GM23338 (cell line): ENCODE results near the gene ATP1A4. TPM values are rescaled to one million over a fixed set of nuclear protein-coding genes. Genes with fewer than 3 reads are reported as not detected.

Experiments
- ATAC-seq: fragments of 200-7000 bp; cut with Tn5 transposase; 3 replicates; pipeline ENCODE4 v1.9.1; 2020
- DNase-seq: peaks from one replicate; pipeline ENCODE4 v3.0.0-alpha.2; 2015; ENCODE audit warnings: low spot score
- H2AFZ ChIP-seq: fragments of 200-600 bp; sonication (generic); 2 replicates; pipeline ENCODE4 v1.8.0; 2016; ENCODE audit warnings: antibody characterized with exemption, mild to moderate bottlenecking, moderate library complexity
- H3F3A ChIP-seq: fragments of 200-600 bp; sonication (generic); replicated peaks from 2 replicates; pipeline ENCODE4 v1.8.0; 2017; ENCODE audit warnings: antibody characterized with exemption, mixed run types, low read depth
- H3K27ac ChIP-seq: fragments of 200-600 bp; sonication (generic); 2 replicates; pipeline ENCODE4 v1.6.1; 2016; ENCODE audit warnings: low read depth
- H3K27me3 ChIP-seq: fragments of 200-600 bp; sonication (generic); 2 replicates; pipeline ENCODE4 v1.8.0; 2016; ENCODE audit warnings: mild to moderate bottlenecking, mixed run types, moderate library complexity; ENCODE audit not compliant: insufficient read depth
- H3K36me3 ChIP-seq: fragments of 200-600 bp; sonication (generic); 2 replicates; pipeline ENCODE4 v1.8.0; 2016; ENCODE audit warnings: mild to moderate bottlenecking; ENCODE audit not compliant: insufficient read depth
- H3K4me1 ChIP-seq: fragments of 200-600 bp; sonication (generic); 2 replicates; pipeline ENCODE4 v1.8.0; 2016; ENCODE audit warnings: mild to moderate bottlenecking, moderate library complexity; ENCODE audit not compliant: insufficient read depth
- H3K4me2 ChIP-seq: fragments of 200-600 bp; sonication (generic); 2 replicates; pipeline ENCODE4 v1.7.1; 2017; ENCODE audit warnings: mixed run types
- H3K4me3 ChIP-seq: fragments of 200-600 bp; sonication (generic); 2 replicates; pipeline ENCODE4 v1.6.1; 2016; ENCODE audit warnings: mixed run types
- H3K79me2 ChIP-seq: fragments of 200-600 bp; sonication (generic); replicated peaks from 2 replicates; pipeline ENCODE4 v1.8.0; 2017; ENCODE audit warnings: mild to moderate bottlenecking; ENCODE audit not compliant: insufficient read depth
- H3K9me2 ChIP-seq: fragments of 200-600 bp; sonication (generic); 2 replicates; pipeline ENCODE4 v1.8.0; 2017; ENCODE audit not compliant: insufficient read depth
- H4K20me1 ChIP-seq: fragments of 200-600 bp; sonication (generic); replicated peaks from 2 replicates; pipeline ENCODE4 v1.8.0; 2017; ENCODE audit warnings: mild to moderate bottlenecking; ENCODE audit not compliant: insufficient read depth
- H3K27ac Mint-ChIP-seq: 2 replicates; pipeline ENCODE4 v1.8.0; 2020; ENCODE audit warnings: inconsistent platforms, mild to moderate bottlenecking, moderate library complexity, mixed read lengths
- H3K27me3 Mint-ChIP-seq: 3 replicates; pipeline ENCODE4 v1.8.0; 2022; ENCODE audit warnings: low read depth, mild to moderate bottlenecking, moderate library complexity, mixed read lengths, inconsistent platforms; ENCODE audit not compliant: insufficient read depth, poor library complexity
- H3K36me3 Mint-ChIP-seq: 3 replicates; pipeline ENCODE4 v1.8.0; 2021; ENCODE audit warnings: low read depth, mild to moderate bottlenecking, inconsistent platforms, moderate library complexity, mixed read lengths
- H3K4me1 Mint-ChIP-seq: 3 replicates; pipeline ENCODE4 v1.8.0; 2020; ENCODE audit warnings: mild to moderate bottlenecking, inconsistent platforms, mixed read lengths
- H3K4me3 Mint-ChIP-seq: 3 replicates; pipeline ENCODE4 v1.8.0; 2021; ENCODE audit warnings: moderate library complexity, mild to moderate bottlenecking, inconsistent platforms, mixed read lengths
- H3K9me3 Mint-ChIP-seq: 3 replicates; pipeline ENCODE4 v1.8.0; 2020; ENCODE audit warnings: moderate library complexity, mild to moderate bottlenecking, inconsistent platforms, mixed read lengths
- CREB1 ChIP-seq: fragments of 250-450 bp; sonication (Bioruptor Pico); IDR thresholded peaks from 2 replicates; pipeline ENCODE4 v1.5.0; 2020; ENCODE audit warnings: low read depth, mild to moderate bottlenecking, moderate library complexity
- CTCF ChIP-seq, 2 experiments: fragments of 200-600 bp in 1 of 2; sonication (generic) in 1 of 2; conservative IDR thresholded peaks; 2 replicates each; pipeline versions ENCODE4 v1.5.1 to v1.6.1; 2016 to 2017; ENCODE audit warnings: antibody characterized with exemption in 2 of 2, low read depth in 2 of 2, mild to moderate bottlenecking in 2 of 2, moderate library complexity in 1 of 2
- EZH2phosphoT487 ChIP-seq: fragments of 200-600 bp; sonication (generic); IDR thresholded peaks from one replicate; pipeline ENCODE4 v1.8.1; 2018; ENCODE audit warnings: antibody characterized with exemption; ENCODE audit not compliant: unreplicated experiment
- JUNB ChIP-seq: IDR thresholded peaks from one replicate; pipeline ENCODE4 v1.6.1; 2016; ENCODE audit warnings: antibody characterized with exemption; ENCODE audit not compliant: unreplicated experiment
- NANOG ChIP-seq: IDR thresholded peaks from 2 replicates; pipeline ENCODE4 v1.6.1; 2016; ENCODE audit warnings: antibody characterized with exemption, borderline replicate concordance
- POLR2AphosphoS5 ChIP-seq: IDR thresholded peaks from 2 replicates; pipeline ENCODE4 v1.6.1; 2016; ENCODE audit warnings: antibody characterized with exemption, low read depth
- STAT1 ChIP-seq: IDR thresholded peaks from one replicate; pipeline ENCODE4 v1.6.1; 2016; ENCODE audit warnings: antibody characterized with exemption; ENCODE audit not compliant: unreplicated experiment
- ZNF114 ChIP-seq: fragments of 250-450 bp; sonication (Bioruptor Pico); IDR thresholded peaks from 2 replicates; pipeline ENCODE4 v1.5.0; 2020; ENCODE audit warnings: mild to moderate bottlenecking, moderate library complexity
- ZNF331 ChIP-seq: fragments of 250-450 bp; sonication (Bioruptor Pico); IDR thresholded peaks from 2 replicates; pipeline ENCODE4 v1.5.0; 2020; ENCODE audit warnings: low read depth, mild to moderate bottlenecking, moderate library complexity
- polyA plus RNA-seq: library from polyadenylated mRNA; unstranded; fragments of >200 nt; fragmentation: Nextera tagmentation; extraction: Ambion mirVana; gene quantifications from 2 replicates; pipeline ENCODE4 v1.2.1, GENCODE V29; 2016
- total RNA-seq: library from RNA; depleted of rRNA; stranded (reverse); fragments of >200 nt; shearing (Covaris generic); gene quantifications from 2 replicates; pipeline ENCODE4 v1.2.3, GENCODE V29; 2014
- TF ChIP-seq, protein P1 (sequence below): IDR thresholded peaks from one replicate; pipeline ENCODE4 v1.6.1; 2018; ENCODE audit warnings: antibody characterized with exemption; ENCODE audit not compliant: unreplicated experiment

Gene ATP1A4
- total and polyA plus RNA-seq, 2 experiments from 2014 or later, result 0.27 to 0.63 TPM

DNA sequence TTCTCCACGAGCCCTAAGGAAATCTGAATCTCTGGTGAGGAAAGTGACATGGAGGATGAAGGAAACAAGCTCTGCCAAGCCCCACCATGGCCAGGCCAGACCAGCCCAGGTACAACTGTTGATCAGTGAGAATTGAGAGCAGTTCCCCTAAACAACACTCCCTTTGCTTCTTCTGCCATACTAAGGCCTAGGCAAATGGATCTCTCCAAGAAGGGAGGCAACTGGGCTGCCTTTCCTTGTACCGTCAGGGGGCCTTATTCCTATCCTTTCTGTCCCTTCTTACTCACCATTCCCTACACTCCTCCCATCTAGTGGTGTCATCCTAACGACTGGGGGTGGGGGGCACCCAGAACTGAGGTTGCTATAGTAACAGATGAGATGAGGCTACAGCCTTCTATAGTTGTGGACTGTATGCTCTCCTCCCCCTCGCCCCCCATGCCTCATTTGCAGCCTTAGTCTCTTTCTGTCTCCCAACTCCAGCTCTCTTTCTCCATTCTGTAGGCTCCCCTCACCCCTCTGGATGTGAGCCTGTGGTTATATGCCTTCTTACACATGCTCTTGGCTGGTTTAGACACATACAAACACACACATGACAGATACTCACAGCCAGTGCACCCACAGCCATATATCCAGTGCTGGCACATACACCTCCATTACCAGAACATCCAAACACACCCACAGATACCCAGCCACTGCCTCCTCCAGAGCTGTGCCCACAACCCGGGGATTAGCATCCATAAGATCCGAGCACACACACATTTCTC lies 57.3 kb downstream of the ATP1A4 start:
- H3K4me1 Mint-ChIP-seq, result peaks cover 67% of the 10 kb centered on the region
- TF ChIP-seq ZNF114 (CRISPR knock-in tag) (no peak), STAT1 (no peak)
- peaks cover 51% of the 10 kb centered on the region for H3K36me3 Mint-ChIP-seq
- Histone ChIP-seq H2AFZ (no peak overlapping the region), H3K4me1 (peaks cover 58% of the 10 kb centered on the region), H3K27me3 (no peaks in the 10 kb centered on the region), H4K20me1 (peaks cover 26% of the 10 kb centered on the region), H3K27ac (no peak overlapping the region), H3K9me2 (no peaks in the 10 kb centered on the region), H3K79me2 (peaks cover 41% of the 10 kb centered on the region), H3F3A (peaks cover 9% of the 10 kb centered on the region), H3K4me3 (no peak overlapping the region), H3K36me3 (peaks cover 30% of the 10 kb centered on the region), H3K4me2 (peak overlapping the region; percentile 65; the same call in 1 of the 2 replicates)
- H3K9me3 Mint-ChIP-seq, result no peaks in the 10 kb centered on the region
- H3K27me3 Mint-ChIP-seq, result peaks cover 29% of the 10 kb centered on the region
- ATAC-seq (no peak), DNase-seq (no peak)
- peak overlapping the region; percentile 4 for H3K27ac Mint-ChIP-seq
- peak overlapping the region; percentile 1; the same call in 1 of the 3 replicates for H3K4me3 Mint-ChIP-seq

DNA sequence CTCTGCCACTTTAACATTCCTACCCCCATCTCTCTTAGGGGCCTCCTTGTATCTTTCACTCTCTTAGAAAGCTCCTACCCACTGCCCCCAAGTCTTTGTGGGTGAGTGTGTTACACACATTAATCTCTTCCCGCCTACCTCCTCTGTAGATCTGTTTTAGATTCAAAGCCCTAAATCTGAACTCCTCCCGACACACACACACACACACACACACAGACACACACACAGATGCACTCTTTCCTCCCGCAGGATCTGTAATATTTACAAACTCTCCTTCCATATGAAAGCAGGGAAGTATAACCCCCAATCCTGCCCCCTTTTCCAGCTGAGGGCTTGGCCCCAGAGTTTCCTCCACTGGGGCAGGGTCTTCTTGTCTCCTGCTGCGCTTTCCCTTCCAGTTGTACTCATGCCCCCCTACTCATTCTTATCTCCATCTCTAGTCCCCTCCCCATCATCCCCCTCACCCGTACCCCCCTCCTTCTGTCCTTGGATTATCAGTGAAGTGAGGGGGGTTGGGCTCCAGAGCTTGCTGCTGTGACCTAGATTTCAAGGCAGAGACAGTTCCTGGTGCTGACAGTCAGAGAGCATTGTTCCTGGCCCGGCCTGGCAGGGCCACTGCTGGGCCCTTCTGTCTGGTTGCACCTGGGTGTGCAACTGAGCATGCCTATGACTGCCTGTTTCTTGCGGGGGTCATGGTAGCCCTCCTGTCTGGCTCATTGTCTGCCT lies 58.1 kb downstream of the ATP1A4 start:
- H3K4me2 ChIP-seq, result peak overlapping the region; percentile 65
- H3K4me1 ChIP-seq, result peaks cover 54% of the 10 kb centered on the region
- Mint-ChIP-seq H3K4me3 (peak overlapping the region; percentile 1; the same call in 1 of the 3 replicates), H3K27ac (peak overlapping the region; percentile 4; the same call in 1 of the 2 replicates), H3K9me3 (no peaks in the 10 kb centered on the region), H3K36me3 (peaks cover 58% of the 10 kb centered on the region), H3K4me1 (peaks cover 61% of the 10 kb centered on the region), H3K27me3 (peaks cover 26% of the 10 kb centered on the region)
- H3K27me3 ChIP-seq, result no peaks in the 10 kb centered on the region
- DNase-seq (peak; percentile 50), ATAC-seq (peak; percentile 16)
- H3K36me3 ChIP-seq, result peaks cover 30% of the 10 kb centered on the region
- no peaks in the 10 kb centered on the region for H3K9me2 ChIP-seq
- no peak overlapping the region for H3K4me3 ChIP-seq
- H3K27ac ChIP-seq, result no peak overlapping the region
- H3F3A ChIP-seq, result peaks cover 12% of the 10 kb centered on the region
- no peak overlapping the region for H2AFZ ChIP-seq
- peaks cover 41% of the 10 kb centered on the region for H3K79me2 ChIP-seq
- H4K20me1 ChIP-seq, result peaks cover 26% of the 10 kb centered on the region
- TF ChIP-seq ZNF331 (CRISPR knock-in tag) (no peak), JUNB (no peak), ZNF114 (CRISPR knock-in tag) (no peak), NANOG (no peak), CTCF (conservative IDR thresholded peaks at IDR 0.05; ENCODE audit: low read depth in 2 of 2) (no peak), EZH2phosphoT487 (no peak), POLR2AphosphoS5 (no peak), STAT1 (no peak), CREB1 (CRISPR knock-in tag) (no peak)
- TF ChIP-seq, protein P1, sequence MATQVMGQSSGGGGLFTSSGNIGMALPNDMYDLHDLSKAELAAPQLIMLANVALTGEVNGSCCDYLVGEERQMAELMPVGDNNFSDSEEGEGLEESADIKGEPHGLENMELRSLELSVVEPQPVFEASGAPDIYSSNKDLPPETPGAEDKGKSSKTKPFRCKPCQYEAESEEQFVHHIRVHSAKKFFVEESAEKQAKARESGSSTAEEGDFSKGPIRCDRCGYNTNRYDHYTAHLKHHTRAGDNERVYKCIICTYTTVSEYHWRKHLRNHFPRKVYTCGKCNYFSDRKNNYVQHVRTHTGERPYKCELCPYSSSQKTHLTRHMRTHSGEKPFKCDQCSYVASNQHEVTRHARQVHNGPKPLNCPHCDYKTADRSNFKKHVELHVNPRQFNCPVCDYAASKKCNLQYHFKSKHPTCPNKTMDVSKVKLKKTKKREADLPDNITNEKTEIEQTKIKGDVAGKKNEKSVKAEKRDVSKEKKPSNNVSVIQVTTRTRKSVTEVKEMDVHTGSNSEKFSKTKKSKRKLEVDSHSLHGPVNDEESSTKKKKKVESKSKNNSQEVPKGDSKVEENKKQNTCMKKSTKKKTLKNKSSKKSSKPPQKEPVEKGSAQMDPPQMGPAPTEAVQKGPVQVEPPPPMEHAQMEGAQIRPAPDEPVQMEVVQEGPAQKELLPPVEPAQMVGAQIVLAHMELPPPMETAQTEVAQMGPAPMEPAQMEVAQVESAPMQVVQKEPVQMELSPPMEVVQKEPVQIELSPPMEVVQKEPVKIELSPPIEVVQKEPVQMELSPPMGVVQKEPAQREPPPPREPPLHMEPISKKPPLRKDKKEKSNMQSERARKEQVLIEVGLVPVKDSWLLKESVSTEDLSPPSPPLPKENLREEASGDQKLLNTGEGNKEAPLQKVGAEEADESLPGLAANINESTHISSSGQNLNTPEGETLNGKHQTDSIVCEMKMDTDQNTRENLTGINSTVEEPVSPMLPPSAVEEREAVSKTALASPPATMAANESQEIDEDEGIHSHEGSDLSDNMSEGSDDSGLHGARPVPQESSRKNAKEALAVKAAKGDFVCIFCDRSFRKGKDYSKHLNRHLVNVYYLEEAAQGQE, result no peak
